GM19035 (cell line): ENCODE results near the gene ATOX1.
"Not testable (repeated sequence)": the region's sequence is repeated elsewhere in the genome, so short reads cannot be mapped to it uniquely, and the experiment has no call there.

Experiments used
- ATAC-seq: cut with Tn5 transposase; IDR thresholded peaks from one replicate; pipeline ENCODE4 v1.9.1; 2021; ENCODE audit not compliant: unreplicated experiment

The ATOX1 gene

DNA sequence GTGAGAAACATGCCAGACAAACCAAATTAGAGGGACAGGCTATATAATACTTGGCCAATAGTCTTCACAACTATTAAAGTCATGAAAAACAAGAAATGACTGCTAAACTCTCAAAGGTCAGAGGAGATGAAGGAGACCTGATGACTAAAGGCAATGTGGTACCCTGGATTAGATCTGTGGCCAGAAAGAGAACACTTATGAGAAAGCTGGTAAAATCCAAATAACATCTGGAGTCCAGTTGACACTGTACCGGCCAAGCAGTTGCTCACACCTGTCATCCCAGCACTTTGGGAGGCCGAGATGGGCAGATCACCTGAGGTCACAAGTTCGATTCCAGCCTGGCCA, 24.4 kb downstream of the ATOX1 start:
- no peak for ATAC-seq

DNA sequence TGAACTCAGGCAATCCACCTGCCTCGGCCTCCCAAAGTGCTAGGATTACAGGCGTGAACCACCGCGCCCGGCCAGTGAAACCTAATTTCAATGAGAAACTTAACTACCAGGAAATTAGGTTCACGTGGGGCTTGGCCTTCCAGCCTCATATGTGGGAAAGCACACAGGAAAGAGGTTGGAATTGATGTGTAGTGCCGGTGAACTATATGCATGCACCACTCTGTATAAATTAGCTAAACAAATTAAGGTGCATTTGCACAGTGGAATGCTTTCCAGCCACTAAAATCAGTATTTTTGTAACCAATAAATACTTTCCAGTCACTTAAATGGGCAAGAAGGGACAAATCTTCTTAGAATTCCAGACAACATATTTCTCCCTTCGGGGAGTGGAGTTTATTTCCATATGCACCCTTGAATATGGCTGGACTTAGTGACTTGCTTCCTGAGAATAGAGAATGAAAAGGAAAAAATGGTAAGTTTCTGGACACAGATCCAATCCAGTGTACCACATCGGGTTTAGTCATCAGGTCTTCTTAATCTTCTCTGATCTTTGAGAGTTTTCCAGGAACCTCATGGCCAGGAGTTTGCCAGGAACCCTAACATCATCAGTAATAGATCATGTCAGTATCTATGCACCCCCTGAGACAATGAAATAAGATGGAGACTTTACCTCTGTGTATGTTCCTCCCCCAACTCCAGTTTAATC, 24.9 kb downstream of the ATOX1 start:
- no peak for ATAC-seq

DNA sequence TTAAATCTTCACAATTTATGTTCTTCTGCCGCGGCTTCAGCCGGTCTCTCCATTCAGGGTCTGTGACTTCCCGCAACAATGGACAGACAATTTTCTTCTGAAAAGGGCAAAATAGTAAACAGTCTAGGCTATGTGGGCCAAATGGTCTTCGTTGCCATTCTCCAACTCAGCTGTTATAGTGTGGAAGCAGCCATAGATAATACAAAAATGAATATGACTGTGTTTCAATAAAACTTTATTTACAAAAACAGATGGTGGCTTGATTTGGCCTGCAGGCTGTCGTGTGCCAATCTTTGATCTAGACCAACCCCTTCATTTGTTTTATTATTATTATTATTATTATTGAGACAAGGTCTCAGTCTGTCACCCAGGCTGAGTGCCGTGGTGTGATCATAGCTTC, 28.1 kb downstream of the ATOX1 start:
- no peak for ATAC-seq

DNA sequence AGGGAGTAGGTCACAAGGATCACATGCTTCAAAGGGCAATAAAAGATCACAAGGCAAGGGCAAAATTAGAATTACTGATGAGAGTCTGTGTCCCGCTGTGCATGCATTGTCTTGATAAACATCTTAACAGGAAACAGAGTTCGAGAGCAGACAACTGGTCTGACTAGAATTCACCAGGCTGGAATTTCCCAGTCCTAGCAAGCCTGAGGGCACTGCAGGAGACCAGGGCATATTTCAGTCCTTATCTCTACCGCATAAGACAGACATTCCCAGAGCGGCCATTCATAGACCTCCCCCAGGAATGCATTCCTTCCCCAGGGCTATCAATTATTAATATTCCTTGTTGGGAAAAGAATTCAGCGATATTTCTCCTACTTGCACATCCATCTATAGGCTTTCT, 28.8 kb downstream of the ATOX1 start:
- not testable (repeated sequence) for ATAC-seq

DNA sequence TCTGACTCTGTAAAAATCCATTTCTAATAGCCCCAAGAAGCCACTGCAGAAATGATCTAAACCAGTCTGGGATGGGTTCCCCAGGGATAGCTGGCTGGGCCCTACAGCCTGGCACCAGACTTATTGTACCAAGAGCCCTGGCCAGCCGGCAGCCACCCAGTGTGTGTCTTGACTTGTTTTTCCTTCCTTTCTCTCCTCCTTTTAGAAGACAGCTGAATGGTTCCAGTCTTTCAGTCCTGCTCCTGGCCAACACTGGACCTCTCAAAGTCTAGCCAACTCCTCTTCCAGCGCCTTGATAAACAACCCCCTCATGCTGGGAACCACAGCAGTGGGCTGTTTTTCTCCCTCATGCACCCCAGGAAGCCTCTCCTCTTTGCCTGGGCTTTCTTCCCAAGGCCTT, 34.1 kb downstream of the ATOX1 start:
- no peak for ATAC-seq

DNA sequence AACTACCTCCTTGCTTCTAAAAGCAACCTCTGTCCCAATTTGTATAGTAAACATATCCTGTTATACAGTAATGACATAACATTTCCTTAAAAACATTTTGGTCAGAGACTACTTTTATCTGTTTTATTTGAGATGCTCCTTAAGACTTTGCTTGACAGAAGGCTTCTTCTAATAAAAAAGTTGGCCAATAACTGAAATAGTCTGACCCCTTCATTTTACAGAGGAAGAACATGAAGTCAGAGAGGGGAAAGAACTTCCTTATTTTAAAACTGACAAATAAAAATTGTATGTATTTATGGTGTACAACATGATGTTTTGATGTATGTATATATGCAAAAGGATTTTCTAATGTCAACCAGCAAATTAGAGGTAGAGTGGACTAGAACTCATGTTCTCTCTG, 35.9 kb downstream of the ATOX1 start:
- no peak for ATAC-seq

DNA sequence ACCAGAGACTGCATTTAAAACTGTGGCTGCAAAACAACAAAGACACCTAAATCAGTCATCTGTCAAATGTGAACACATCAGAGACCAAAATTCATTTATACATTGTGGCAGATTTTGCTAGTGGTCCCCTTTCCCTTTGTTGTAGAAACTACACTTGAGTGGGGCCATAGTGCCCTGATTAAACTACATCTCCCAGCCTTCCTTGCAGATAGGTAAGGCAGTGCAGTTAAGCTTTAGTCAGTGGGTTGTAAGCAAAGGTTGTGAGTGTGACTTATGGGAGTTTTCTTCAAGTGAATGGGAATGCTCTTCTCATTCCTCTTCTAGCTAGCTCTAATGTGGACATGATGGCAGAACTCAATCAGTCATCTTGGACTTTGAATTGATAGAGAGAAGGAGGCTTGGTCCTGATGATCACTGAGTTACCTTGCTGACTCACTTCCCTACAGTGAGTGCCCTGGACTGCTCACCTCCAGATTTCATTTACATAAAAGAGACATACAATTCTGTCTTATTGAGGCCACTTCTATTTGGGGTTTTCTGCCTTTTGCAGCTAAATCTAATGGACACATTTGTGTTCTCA, 36.5 kb downstream of the ATOX1 start:
- no peak for ATAC-seq

DNA sequence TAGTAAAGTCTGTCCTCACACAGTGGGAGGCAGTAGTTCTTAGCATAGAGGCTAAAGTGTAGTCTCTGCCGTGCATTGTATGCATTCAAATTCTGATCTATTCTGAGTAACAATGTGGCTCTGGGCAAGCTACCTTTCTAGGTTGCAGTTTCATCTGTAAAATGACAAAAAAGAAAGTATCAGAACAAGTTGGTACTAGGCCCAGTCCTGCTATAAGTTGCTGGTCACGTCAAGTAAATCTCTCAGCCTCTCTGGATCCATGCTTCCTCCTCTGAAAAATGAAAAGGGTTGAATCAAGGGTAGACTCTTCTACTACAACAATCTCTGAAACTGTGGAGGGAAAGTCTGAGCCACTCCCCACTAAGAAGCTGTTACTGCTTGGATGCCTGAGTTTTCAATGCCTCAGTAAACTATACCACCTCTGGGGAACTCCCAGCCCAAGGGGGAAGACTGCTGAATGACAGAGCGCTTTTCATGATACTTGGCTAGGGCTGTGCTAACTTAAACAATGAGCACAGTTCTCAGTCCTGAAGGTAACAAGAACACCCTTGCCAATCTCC, 37.3 kb downstream of the ATOX1 start:
- peak; percentile 86 for ATAC-seq

DNA sequence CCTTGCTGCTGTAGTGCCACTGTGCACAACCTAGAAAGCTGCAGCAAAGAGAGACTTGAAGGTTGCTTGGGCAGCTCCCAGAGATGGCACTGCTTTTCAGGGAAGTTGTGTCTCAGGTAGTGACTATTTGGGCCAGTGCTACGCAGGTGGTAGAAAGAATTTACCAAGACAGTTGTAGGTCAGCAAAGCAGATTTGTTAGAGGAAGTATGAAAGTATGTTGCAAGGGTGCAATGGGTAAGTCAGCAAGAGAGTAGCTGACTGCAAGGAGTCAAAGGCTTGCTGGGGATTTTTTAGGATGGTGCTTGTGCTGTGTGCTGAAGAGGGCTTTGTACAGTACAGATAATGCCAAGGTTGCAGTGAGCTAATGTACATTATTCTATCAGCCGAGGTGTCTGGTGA, 38.2 kb downstream of the ATOX1 start:
- ATAC-seq: no peak

DNA sequence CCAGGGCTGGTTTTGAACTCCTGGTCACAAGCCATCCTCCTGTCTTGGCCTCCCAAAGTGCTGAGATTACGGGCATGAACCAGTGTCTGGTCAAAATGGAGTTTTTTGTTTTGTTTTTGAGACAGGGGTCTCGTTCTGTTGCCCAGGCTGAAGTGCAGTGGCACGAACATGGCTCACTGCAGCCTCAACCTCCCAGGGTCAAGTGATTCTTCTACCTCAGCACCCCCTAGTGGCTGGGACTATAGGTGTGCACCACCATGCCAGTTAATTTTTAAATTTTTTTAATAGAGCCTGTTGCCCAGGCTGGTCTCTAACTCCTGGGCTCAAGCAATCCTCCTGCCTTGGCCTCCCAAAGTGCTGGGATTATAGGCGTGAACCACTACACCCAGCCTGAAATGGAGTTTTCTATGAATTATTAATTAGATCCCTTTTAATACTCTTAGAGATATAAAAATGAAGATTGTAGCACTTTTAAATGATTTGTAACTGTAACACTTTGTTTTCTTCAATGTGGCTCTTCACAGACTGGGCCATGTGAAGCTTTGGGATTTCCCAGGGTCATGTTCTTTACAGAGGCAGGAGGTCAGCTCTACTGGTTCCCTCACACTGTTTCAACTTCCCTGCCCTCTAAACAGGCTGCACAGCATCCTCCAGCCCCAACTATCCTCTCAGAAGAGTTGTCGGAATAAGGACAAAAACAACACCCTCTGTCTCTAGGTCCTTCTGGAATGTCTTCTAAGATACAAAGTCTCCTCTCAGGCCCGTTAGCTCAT, 39.0 kb downstream of the ATOX1 start:
- no peak for ATAC-seq

DNA sequence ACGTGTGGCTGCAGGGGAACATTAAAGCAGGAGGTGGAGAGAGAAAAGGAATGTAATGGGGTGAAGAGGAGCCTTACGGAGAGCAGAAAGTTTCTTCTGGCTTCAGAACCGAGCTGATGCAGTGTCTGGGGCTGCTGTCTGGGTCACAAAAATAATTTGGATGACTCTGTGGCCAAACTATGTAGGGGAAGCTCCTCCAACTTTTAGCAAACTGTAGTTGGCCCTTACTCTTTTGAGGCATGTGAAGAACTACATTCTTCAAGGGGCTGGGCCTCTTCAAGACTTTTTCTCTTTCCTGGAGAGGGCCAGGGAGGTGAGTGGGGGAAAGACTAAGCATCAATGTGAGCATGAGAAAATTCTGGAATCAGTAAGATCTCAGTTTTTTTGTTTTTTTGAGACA, 39.8 kb downstream of the ATOX1 start:
- no peak for ATAC-seq

DNA sequence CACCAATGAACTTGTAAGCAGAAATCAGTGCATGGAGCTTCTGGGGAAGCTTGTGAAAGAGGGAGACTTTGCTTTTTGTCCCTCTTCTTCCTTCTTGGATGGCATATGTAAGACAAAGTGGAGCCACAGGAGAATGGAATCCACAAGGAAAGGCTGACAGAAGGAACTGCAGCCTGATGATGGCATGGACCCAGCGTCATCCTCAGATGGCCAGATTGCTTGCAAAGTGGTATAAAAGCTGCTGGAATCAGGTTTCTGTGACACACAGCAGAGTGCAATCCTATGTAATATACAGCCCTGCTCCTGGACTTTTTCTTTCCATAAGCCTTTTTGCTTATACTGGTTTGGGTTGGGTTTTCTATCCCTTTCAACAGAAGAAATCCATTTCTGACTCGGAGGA, 40.3 kb downstream of the ATOX1 start:
- ATAC-seq: no peak

DNA sequence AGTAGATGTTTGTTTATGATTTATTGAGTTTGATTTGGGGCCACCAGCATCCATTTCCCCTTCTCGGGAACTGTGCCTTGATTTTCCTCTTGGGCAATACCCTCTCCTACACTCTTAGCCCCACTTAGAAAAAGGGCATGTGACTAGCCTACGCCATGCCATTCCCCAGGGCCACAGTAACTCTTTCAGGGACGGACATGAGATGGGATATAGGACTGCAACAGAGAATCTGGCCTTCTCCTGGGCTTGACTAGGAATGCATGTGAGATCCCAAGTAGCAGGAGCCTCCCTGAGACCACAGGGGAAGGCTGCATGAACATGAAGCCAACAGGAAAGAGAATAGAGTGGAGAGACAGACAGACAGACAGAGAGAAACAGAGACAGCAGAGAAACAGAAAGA, 41.0 kb downstream of the ATOX1 start:
- no peak for ATAC-seq

DNA sequence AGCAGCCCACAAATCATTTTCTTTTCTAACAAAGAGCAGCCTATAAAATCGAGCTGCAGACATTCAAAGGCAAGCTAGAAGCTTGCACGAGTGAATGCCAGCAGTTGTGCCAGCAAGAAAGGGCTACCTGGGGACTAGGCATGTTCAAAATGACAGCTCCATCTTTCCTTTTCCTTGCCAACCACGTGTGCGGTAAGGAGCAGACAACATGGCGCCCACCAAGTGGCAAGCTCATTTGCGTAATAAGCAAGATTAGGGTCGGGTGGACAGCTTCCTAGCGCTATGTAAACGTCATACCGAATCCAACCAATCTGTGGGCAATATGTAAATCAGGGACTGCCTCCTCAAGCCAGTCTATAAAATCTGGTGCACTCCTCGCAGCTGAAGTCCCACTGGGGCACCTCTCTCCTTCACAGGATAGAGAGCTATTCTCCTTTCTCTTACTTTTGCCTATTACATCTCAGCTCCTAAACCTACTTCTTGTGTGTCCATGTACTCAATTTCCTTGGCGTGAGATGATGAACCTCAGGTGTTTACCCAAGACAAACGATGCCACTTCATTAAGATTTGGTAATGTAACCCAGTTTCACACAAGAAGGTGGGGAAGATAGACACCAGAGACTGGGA, 49.2 kb downstream of the ATOX1 start:
- no peak for ATAC-seq

DNA sequence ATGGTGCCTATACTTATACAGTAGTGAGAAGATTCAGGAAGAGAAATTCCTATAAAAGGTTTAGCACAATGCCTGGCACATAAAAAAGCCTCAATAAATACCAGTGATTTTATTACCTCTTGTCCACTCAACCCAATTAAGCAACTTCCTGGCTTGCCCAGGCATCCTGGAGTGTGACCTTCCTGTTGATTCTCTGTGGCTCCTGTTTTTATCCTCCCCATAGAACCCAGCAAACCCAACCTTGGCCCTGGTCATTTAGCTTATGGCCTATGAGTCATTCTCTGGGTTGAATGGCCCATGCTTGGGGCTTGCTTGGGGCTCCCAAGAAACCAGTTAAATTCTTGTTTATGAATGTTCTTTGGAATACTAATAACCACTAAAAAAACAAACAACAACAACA, 50.3 kb downstream of the ATOX1 start:
- ATAC-seq: no peak

DNA sequence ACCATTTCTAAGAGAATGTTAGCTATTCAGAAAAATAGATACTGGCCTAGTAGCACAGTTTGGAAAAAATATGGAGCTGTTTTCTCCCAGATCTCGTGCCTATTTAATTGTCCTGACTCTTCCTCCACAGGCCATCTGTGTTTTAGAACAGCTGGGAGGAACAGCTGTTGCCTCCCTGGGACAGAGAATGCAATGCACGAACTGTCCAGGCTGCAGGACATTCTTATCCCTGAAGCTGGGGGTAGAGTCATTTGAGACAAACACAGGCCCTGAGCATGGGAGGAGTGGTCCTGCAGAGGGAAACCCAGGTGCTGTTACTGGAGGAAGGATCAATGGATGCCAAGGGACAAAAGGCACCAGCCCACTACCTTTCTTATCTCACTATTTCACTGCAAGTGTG, 50.9 kb downstream of the ATOX1 start:
- no peak for ATAC-seq

DNA sequence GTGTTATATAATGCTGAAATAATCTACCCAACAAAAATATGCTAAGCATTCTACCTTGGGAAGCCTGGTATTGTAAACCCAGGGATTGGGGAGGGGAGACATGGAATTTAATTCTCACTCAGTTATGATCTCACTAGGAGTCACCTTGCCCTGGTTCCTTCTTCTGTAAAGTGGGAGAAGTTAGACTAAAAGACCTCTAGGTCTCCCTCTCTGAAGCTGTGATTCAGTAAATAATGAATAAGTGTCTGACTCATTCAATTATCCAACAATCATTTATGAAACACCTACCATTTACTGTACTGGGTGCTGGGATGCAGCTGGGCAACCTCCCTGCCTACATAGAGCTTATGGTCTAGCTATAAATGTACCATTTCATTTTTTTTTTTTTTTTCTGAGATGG, 51.5 kb downstream of the ATOX1 start:
- no peak for ATAC-seq

DNA sequence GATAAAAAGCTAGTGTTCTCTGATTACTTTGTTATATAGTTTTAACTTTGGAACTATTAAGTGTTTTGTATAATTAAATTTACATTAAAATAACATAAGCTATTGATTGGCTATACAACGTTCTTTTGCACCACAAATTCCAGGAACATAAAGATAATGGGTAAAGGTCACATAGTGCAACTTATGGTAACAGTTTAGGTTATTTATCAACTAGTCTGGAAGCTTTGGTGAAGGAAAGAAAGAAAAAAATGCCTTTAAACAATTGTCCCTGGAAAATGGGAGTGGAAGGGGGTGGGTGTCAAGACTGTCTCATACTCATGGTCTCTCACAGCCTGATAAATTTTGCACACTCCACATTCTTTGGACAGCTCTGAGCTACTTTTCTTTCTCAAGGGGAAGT, 54.7 kb downstream of the ATOX1 start:
- no peak for ATAC-seq

DNA sequence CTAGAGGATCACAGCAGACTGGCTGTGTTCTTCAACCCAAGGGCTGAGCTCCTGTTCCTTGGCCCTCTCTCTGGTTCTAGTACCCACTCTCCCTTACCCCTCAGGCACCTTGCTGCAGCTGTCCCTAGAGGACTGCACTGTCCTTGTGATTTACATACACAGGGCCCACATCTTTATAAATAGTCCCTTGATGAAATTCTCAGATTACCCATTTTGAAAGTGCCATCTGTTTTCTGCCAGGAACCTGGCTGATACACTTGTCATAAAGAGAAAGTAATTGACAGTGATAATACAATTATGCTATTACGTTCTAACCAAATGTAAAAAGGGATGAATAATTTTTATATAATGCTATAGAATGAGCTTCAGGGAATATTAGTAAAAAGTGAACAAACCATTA, 55.2 kb downstream of the ATOX1 start:
- ATAC-seq: peak; percentile 90

DNA sequence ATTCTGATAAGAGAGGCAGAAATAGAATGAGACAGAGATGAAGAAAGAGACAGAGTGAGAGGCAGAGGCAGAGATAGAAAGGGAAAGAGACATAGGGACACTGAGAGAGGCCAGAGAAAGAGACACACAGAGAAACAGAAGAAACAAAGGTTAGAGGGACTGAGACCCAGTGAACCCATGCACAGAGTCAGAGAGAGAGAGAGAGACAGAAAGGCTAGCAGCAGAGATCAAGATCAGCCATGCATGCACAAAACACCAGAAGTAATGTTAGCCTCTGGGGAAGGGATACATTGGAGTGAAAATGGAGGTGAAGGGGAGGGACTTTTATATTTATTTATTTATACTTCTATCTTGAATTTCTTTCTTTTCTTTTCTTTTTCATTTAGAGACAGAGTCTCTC, 57.6 kb downstream of the ATOX1 start:
- ATAC-seq: no peak

DNA sequence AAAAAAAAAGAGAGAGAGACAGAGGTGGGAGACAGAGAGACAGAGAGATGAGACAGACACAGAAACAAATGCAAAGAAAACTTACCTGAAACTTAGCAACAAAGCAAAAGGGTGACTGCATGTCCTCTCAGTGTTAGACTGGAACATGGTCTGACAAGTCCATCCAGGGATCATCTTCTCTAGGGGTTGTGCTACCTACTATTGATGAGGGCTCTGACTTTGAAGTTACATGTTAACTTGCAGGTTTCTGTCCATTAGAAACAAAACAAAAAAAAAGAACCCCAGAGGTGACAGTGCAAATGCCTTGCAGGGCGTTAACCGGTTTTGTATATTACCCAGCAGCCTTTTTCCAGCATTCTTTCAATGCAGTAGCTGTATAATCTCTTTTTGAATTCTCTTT, 58.1 kb downstream of the ATOX1 start:
- ATAC-seq: no peak
